Breast epithelium (tissue), 3 donors: ENCODE data around the gene AMMECR1L.

ENCODE experiments used
- POLR2A ChIP-seq: fragments of 450-650 bp; IDR thresholded peaks from one replicate; pipeline ENCODE4 v1.6.1; 2016; ENCODE audit warnings: antibody characterized with exemption, mild to moderate bottlenecking, moderate library complexity
- POLR2AphosphoS5 ChIP-seq, 3 donors: sonication (generic); formaldehyde crosslinking; IDR thresholded peaks; one replicate each; pipeline ENCODE4 v1.6.1; 2017; ENCODE audit warnings: antibody characterized with exemption in 3 of 3
- TF ChIP-seq, protein P1 (sequence below), 3 donors: fragments of 450-650 bp; IDR thresholded peaks; one replicate each; pipeline ENCODE4 v1.5.1; 2016 to 2017; ENCODE audit warnings: antibody characterized with exemption in 3 of 3, mild to moderate bottlenecking in 3 of 3, moderate library complexity in 3 of 3

DNA sequence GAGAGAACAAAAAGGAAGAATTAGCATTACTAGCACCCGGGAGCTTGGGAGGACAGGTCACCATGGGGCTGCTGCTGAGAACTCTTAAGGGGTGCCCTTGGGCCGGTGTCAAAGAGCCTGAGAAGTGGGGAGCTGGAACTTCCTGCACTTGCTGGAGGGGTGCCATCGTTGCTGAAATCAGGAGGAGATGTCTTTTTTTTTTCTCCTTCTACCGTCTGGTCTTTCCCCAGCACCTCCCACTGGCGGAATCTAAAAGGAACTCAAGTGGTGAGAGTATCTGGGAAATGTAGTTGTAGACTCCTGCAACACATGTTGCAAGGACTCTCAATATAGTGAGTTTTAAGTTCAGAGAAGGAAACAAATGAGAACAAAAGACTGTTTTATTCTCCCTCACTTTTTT, 6.1 kb upstream of the AMMECR1L start:
- TF ChIP-seq POLR2A (no peak), POLR2AphosphoS5 (IDR thresholded peaks at IDR 0.05) (no peak)
- TF ChIP-seq, protein P1, sequence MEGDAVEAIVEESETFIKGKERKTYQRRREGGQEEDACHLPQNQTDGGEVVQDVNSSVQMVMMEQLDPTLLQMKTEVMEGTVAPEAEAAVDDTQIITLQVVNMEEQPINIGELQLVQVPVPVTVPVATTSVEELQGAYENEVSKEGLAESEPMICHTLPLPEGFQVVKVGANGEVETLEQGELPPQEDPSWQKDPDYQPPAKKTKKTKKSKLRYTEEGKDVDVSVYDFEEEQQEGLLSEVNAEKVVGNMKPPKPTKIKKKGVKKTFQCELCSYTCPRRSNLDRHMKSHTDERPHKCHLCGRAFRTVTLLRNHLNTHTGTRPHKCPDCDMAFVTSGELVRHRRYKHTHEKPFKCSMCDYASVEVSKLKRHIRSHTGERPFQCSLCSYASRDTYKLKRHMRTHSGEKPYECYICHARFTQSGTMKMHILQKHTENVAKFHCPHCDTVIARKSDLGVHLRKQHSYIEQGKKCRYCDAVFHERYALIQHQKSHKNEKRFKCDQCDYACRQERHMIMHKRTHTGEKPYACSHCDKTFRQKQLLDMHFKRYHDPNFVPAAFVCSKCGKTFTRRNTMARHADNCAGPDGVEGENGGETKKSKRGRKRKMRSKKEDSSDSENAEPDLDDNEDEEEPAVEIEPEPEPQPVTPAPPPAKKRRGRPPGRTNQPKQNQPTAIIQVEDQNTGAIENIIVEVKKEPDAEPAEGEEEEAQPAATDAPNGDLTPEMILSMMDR (IDR thresholded peaks at IDR 0.05): no peak
